Measurements from ENCODE around the gene CERS1.

DNA sequence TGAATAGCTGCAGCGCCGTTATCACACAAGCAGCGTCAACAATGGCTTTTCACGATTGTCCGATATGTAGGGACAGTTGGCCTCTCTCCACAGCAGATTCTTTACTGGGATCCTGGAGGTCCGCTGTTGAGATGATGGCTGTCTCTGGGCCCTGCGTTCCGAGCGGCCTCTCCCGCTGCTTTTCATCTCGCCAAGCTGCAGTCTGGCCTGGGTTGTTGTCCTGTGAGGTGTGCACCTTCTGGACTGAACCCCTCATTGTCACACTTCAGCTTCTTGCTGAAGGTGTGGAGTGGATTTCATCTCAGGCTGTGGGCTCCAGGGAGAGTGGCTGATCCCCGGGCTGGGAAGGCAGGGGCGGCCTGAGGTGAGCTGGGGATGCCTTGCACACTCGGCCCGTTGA is 54.6 kb downstream of the CERS1 start:
- TF ChIP-seq, protein P1, sequence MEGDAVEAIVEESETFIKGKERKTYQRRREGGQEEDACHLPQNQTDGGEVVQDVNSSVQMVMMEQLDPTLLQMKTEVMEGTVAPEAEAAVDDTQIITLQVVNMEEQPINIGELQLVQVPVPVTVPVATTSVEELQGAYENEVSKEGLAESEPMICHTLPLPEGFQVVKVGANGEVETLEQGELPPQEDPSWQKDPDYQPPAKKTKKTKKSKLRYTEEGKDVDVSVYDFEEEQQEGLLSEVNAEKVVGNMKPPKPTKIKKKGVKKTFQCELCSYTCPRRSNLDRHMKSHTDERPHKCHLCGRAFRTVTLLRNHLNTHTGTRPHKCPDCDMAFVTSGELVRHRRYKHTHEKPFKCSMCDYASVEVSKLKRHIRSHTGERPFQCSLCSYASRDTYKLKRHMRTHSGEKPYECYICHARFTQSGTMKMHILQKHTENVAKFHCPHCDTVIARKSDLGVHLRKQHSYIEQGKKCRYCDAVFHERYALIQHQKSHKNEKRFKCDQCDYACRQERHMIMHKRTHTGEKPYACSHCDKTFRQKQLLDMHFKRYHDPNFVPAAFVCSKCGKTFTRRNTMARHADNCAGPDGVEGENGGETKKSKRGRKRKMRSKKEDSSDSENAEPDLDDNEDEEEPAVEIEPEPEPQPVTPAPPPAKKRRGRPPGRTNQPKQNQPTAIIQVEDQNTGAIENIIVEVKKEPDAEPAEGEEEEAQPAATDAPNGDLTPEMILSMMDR (IDR thresholded peaks at IDR 0.05): no peak
- no peak for TF ChIP-seq POLR2A (IDR thresholded peaks at IDR 0.05)
